ENCODE results near the gene PNLIPRP2.

PNLIPRP2 gene

DNA sequence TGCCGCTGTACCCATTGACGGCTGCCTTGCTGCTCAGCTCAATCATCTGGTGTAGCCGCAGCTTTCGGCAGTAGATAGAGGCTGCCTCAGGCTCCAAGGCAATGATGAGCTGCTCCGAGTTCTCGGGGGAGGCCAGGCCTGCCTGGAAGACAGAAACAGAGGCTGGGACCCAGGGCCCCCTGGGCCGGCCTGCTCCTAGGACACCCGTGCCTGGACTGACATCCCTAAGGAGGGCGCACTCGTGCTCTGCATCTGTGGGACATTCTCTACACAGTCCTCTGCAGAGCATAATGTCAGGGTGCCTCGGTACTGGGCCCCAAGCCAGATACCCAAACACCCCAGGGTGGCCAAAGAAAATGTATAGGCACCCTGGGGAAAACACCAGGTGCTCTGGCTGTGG lies 63.1 kb downstream of the PNLIPRP2 start:
- DNase-seq (ENCODE audit: low read depth), result no peak

DNA sequence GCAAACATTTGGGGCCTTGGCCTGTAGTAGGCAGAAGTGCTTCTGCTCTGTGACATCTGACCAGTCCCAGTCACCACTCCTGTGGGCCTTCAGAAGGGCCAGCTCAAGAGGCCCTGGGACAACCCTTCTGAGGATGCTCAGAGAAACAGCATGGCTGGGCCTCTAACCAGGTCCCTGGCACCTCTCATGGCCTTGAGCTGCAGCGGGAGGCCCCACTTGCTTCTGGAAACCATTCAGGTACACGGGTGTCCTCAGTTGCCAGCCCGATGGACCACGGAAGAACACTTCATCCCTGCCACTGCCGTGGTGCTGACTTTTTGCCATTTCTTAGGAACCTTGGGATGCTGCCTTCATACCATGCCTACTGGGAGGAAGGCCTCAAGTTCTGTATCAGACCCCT lies 64.0 kb downstream of the PNLIPRP2 start:
- DNase-seq (ENCODE audit: low read depth), result no peak

DNA sequence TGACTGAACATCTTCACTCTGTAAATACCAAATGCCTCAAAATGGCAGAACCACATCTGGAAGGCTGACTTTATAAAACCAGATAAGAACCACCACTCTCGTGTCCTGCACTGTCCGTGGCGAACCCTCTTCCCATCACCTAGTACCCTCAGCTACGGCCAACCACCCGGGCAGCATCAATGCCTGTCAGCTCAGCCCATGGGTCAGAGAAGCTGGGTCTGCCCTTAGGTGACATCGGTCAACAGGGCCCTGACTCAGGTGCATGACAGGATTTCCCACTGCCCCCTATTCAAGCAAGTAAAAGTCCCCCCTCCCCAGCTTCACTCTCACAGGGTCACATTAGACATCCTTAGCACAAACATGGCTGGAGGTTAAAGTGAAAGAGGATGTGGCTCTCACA lies 65.1 kb downstream of the PNLIPRP2 start:
- DNase-seq (ENCODE audit: low read depth), result no peak

DNA sequence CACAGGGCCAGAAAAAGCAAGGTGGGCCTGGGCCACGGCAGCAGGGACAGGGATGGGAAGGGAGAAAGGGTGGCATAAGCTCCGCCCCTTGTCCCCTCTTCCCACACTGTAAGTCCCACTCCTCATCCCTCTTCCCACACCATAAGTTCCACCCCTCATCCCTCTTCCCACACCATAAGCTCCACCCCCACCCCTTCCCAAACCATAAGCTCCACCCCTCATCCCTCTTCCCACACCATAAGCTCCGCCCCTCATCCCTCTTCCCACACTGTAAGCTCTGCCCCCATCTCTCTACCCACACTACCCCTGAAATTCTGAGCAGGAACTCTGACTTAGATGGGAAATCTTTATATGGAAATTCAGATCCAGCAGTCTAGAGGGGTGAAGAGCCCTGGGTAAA lies 65.9 kb downstream of the PNLIPRP2 start:
- no peak for DNase-seq (ENCODE audit: low read depth)

DNA sequence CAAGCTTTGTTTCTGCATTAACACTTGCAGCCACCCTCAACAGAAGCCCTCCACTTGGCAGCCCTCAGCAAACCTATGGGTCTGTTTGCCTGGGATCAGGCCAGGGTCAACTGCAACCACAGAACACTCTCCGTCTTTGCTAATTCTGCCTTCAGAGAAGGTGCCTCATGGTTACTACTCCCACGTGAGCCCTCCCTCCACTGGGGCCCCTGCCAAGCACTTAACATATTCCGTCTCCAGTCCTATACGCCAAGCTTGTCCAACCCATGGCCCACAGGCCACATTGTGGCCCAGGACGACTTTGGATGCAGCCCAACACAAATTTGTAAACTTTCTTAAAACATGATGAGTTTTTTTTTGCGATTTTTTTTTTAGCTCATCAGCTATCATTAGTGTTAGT lies 66.9 kb downstream of the PNLIPRP2 start:
- no peak for DNase-seq (ENCODE audit: low read depth)

DNA sequence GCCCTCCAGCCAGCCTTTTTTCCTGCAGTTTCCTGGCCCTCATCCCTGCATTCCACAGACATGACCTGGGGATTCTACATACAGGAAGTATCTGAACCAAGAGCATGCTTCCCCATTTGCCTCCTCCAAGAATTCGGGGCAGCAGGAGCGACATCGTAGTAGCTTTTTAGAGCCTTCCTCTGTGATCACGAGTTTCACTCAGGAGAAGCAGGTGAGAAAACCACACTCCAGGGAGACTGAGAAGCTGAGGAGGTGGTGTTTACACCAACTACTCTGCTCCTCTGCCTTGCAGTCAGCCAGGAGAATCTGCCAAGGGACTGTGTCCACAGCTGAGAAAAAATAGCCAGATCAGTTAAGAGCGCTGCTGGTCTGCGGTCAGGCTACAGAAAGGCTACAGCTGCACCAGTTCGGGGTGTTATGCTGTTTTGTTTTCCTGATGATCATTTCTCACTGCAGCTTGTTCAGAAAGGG lies 67.5 kb downstream of the PNLIPRP2 start:
- no peak for DNase-seq (ENCODE audit: low read depth)

DNA sequence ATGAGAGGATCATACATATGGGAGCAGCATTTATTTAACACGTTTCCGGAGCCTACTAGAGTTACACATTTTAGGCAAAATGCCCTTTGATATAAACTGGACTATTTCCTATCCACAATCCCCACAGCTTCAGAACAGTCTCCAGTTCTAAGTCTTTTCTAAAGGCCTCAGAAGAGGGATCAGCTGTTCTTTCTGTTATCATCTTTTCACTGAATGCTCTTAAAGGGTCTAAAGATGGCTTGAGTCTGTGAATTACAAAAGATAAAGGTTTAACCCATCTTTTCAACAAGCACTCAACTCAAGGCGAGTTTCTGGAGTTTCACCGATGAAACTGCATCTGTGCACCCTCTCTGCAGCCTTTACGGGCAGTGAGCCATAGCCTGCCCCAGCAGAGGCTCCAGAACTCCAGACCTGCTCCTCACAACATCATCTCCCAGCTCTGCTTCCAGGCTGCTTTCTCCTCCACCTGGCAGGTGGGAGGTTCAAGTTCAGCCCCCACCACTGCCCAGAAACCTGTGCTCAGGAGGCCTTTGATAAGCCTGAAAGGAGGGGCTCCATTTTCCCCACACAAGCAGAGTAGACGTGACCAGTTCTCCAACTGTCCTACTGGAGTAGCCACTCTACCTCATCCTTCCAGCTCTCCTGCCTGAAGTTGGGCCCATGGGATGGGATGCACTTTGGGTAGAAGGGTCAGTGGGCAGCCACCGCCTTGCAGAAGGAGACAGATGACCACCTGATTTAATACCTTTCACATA lies 68.2 kb downstream of the PNLIPRP2 start:
- DNase-seq (ENCODE audit: low read depth), result no peak

DNA sequence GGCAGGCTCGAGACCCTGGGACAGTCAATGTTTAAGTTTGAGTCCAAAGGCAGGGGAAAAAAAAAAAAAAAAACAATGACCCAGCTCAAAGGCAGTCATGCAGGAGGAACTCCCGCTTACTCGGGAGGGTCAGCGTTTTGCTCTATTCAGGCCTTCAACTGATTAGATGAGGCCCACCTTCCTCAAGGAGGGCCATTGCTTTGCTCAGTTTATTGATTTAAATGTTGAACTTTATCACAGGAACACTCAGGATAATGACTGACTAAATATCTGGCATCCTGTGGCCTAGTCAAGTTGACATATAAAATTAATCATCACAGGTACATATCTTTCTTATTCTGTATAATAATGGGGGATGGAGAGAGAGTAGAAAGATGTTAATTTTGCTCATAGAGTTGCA lies 69.0 kb downstream of the PNLIPRP2 start:
- no peak for DNase-seq (ENCODE audit: low read depth)

DNA sequence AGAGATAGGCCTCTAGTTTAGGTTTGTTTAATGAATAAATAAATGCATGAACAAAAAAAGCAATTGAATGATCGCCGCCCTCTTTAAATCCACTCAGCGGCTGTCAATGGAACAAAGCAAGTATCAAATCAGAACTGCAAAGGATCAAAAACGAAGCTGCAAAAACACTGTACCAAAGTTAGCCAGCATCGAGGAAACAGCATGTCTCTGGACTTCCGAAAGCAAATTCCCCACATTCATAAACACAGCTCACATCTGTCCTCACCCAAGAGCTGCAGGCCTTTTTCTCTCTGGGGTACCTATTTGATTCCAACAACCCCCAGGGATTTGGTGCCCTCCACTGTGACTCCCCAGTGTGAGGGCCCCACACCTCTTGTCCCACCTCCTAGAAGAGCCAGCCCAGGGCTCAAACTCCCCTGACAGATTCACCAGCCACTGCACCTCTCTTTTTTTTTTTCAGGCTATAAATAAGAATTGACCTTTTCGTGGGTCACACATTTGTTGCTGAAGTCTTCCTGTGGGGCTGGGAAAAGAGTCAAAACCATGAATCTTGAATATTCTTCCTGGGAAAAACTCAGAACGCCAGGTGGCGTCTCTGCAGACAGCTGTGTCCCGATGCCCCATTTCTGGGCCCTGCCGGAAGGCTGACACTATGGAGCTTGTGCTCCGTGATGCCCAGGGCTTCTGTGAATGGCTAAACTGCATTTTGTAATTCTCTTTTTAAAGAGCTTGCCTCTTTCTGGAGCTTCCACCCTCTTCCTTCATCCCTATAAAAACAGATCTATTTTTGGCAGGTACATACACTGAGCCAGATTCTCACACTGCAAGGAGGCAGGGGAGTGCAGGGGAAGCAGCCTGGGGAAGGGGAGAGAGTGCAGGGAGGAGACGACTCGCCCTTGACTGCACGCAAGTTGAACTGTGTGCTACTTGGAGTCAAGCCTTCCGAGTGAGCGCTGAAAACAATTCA lies 69.9 kb downstream of the PNLIPRP2 start:
- no peak for DNase-seq (ENCODE audit: low read depth)

DNA sequence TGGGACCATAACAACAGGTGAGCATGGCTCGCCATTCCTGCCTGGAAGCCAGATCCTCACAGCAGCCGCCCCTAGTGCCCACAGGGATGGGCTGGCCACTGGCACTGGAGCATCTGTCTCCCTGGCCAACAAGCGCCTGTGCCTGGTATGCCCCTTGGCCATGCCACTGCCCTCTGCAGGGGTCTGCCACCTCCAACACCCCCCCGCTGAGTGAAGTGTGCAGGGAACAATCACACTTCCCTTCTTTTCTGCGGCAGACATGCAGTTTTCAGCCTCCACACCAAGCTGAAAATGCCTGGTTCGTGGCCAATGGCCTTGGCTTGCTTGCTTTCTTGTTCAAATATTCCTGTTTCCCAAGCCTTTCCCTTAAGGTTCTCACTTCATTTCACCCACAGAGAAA lies 70.9 kb downstream of the PNLIPRP2 start:
- no peak for DNase-seq (ENCODE audit: low read depth)

DNA sequence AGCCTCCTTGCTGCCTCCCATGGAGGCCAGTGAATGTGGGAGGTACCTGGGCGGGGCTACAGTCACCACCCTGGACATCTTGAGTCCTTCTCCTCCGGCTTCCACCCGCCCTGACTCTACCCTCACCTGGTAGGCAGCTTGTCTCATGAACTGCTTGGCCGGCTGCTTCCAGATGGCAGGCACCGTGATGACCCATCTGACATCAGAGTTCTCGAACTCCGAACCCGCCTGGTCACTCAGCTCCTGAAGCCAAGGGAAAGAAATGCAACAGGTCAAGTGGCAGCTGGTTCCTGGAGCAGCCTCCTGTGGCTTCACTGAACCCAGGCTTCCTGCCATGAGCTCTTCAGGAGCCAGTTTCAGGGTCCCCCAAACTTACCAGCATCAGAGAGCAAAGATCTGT lies 71.5 kb downstream of the PNLIPRP2 start:
- no peak for DNase-seq (ENCODE audit: low read depth)

DNA sequence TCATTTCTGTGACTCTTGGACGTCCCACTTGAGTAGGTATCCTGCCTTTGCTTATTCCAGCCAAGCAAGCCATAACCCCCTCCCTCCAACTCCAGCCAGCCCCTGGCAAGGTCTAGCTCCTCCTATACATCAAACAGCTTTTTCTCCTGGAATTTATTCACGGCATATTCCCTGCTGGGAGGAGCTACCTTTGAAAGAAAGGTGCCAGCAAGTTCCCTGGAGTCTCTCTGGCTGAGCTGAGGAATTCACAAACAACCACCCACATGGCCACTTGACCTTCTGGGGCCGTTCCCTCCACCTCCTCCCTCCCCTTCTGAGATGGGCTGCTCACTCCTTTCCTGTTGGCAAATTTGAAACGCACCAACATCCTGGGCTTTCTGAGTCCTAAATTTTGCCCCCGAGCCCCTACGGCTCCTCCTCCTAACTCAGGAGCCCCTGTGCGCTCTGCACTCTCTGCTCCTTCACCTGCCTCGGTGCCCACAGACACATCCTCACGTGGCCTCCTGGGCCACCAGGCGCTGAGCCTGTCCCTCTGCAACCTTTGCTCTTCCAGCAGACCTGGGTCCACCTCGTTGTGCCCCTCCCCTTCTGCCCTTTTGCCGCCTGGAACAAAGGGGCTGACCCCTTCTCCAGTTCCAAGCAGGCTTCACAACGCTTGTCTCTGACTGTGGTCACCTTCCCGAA lies 73.6 kb downstream of the PNLIPRP2 start:
- DNase-seq (ENCODE audit: low read depth), result no peak

All from stimulated activated CD8-positive, alpha-beta memory T cell treated with anti-CD3 and anti-CD28 coated beads, Interleukin-12 subunit alpha, Interleukin-12 subunit beta, amount 100 ng/mL, for 1 hour (primary cell).